Activated T-helper 2 cell treated with anti-CD3 and anti-CD28 coated beads, Interferon-gamma antibody, Interleukin-2, Interleukin-4, amounts not matched to agents 10 μg/mL and 5 μg/mL and 100 μg/mL, durations not matched to agents 14 hours and 24 hours and 36 hours (primary cell): ENCODE results near the gene CHST8. TPM values are rescaled to one million over a fixed set of nuclear protein-coding genes. Genes with fewer than 3 reads are reported as not detected.
"Not testable (repeated sequence)": the region's sequence is repeated elsewhere in the genome, so short reads cannot be mapped to it uniquely, and the experiment has no call there.

ENCODE experiments used
- DNase-seq: peaks from one replicate; pipeline ENCODE4 v3.0.0; 2021; ENCODE audit warnings: low spot score
- H3K27ac Mint-ChIP-seq: one replicate; pipeline ENCODE4 v1.8.0; 2021; ENCODE audit warnings: mixed read lengths
- H3K27me3 Mint-ChIP-seq: one replicate; pipeline ENCODE4 v1.8.0; 2021; ENCODE audit warnings: low read depth, mixed read lengths
- H3K36me3 Mint-ChIP-seq: one replicate; pipeline ENCODE4 v1.8.0; 2021; ENCODE audit warnings: low read depth, mixed read lengths
- H3K4me1 Mint-ChIP-seq: one replicate; pipeline ENCODE4 v1.8.0; 2021; ENCODE audit warnings: low read depth, mixed read lengths
- H3K4me3 Mint-ChIP-seq: one replicate; pipeline ENCODE4 v1.8.0; 2021; ENCODE audit warnings: low read depth, mild to moderate bottlenecking, moderate library complexity, mixed read lengths
- H3K9me3 Mint-ChIP-seq: one replicate; pipeline ENCODE4 v1.8.0; 2021; ENCODE audit warnings: mixed read lengths
- intact Hi-C: fragments of 100-400 bp; cut with micrococcal nuclease; formaldehyde crosslinking; loops from one replicate; pipeline ENCODE4 v1.15.1; 2023
- total RNA-seq: library from RNA; stranded (reverse); gene quantifications from 2 replicates; pipeline ENCODE4 v1.2.3, GENCODE V29; 2022

Gene CHST8
- total RNA-seq, 1 donor from 2014 or later: not detected

DNA sequence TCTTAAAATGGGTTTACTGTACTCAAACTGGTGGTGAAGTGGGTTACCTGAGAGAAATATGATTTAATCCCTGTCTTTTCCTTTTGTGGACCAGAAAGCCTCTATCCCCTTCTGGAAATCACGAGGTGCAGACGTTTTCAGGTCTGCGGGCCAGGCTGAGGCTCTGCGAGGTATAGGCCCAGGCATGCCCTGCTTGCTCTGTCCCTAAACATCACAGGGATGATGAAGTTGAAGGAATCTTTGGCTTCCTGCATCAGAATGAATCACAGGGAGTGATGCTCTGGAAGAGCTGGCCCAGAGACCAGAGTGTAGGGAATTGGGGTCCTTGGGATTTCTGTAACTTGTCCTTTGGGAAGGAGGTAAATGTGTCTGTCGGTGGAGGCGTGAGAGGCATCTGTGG lies 18.4 kb upstream of the CHST8 start:
- Mint-ChIP-seq H3K27me3 (no peaks in the 10 kb centered on the region), H3K4me1 (no peaks in the 10 kb centered on the region), H3K4me3 (no peak overlapping the region), H3K36me3 (no peaks in the 10 kb centered on the region), H3K9me3 (peaks cover 34% of the 10 kb centered on the region), H3K27ac (no peak overlapping the region)
- intact Hi-C loops: no loop called here
- no peak for DNase-seq

DNA sequence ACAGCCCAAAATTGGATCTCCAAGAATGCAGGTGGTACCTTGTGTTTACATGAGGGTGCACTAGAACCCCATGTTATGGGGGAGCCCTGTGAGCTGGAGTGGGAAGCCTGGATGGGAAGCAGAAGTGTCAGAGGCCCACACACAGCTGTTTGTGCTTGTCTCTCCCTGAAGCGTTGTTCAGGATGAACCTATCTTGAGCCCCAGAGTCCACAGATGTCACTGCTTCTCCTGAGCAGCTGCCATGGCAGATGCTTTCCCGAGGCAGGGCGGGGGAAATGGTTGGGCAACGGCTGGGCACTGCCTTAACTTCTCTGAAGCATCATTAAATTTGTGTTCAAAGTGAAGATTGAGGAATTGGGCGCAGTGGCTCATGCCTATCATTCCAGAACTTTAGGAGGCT lies 17.1 kb upstream of the CHST8 start:
- intact Hi-C loops: no loop called here
- Mint-ChIP-seq H3K4me3 (no peak overlapping the region), H3K4me1 (no peaks in the 10 kb centered on the region), H3K27me3 (no peaks in the 10 kb centered on the region), H3K27ac (no peak overlapping the region), H3K9me3 (peaks cover 34% of the 10 kb centered on the region), H3K36me3 (no peaks in the 10 kb centered on the region)
- no peak for DNase-seq

DNA sequence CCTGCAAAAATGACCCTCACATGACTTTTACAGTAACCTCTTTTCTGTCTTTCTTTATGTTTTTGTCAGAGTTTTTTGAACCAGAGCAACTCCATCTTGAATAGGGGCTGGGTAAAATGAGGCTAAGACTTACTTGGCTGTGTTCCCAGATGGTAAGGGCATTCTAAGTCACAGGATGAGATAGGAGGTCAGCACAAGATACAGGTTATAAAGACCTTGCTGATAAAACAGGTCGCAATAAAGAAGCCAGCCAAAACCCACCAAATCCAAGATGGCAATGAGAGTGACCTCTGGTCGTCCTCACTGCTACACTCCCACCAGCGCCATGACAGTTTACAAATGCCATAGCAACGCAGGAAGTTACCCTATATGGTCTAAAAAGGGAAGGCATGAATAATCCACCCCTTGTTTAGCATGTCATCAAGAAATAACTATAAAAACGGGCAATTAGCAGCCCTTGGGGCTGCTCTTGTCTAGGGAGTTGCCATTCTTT lies 15.9 kb upstream of the CHST8 start:
- H3K27me3 Mint-ChIP-seq, H3K36me3 Mint-ChIP-seq, DNase-seq, H3K4me3 Mint-ChIP-seq, intact Hi-C loops, H3K4me1 Mint-ChIP-seq, H3K27ac Mint-ChIP-seq: not testable (repeated sequence)
- peaks cover 35% of the 10 kb centered on the region for H3K9me3 Mint-ChIP-seq

DNA sequence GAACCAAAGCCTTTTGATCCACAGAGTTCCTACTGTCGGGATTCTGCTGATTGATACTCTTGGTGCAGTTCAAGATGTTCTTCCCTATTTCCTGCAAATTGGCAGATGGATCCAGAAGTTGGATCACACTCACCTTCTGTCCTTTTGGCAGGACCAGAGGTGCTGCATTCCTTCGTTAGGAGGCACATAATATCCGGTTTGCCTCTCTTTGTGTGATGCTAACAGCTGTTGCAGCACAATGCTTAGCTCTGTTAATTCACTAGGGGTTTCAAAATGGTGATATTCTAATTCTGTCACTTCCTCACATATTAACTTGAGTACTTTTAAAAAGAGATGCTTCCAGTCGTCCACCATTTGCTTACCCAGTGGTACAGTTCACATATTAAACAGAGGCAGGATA lies 15.2 kb upstream of the CHST8 start:
- intact Hi-C loops: no loop called here
- H3K27ac Mint-ChIP-seq: no peak overlapping the region
- no peak for DNase-seq
- H3K4me1 Mint-ChIP-seq: no peaks in the 10 kb centered on the region
- peaks cover 29% of the 10 kb centered on the region for H3K9me3 Mint-ChIP-seq
- no peaks in the 10 kb centered on the region for H3K36me3 Mint-ChIP-seq
- no peaks in the 10 kb centered on the region for H3K27me3 Mint-ChIP-seq
- no peak overlapping the region for H3K4me3 Mint-ChIP-seq

DNA sequence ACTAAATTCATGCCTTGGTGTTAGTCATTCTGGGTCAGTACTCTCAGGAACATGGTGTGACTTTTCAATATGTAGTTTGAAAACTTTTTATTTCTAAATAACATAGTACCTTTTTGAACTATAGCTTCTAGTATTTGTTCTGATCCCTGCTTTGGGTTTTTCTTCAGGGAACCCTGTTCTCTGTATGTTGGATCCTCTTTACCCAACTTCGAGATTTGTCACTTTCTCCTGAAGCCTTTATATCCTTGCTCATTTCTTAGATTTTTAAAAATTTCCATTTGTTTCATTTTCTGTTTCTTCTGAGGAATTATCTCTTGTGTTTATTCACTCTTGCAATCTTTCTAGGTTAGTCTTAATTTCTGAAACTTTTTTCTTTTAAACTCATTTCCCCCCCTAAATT lies 12.4 kb upstream of the CHST8 start:
- Mint-ChIP-seq H3K4me1 (no peaks in the 10 kb centered on the region), H3K4me3 (no peak overlapping the region), H3K27me3 (no peaks in the 10 kb centered on the region), H3K36me3 (no peaks in the 10 kb centered on the region), H3K9me3 (peaks cover 5% of the 10 kb centered on the region), H3K27ac (no peak overlapping the region)
- intact Hi-C loops: no loop called here
- no peak for DNase-seq

DNA sequence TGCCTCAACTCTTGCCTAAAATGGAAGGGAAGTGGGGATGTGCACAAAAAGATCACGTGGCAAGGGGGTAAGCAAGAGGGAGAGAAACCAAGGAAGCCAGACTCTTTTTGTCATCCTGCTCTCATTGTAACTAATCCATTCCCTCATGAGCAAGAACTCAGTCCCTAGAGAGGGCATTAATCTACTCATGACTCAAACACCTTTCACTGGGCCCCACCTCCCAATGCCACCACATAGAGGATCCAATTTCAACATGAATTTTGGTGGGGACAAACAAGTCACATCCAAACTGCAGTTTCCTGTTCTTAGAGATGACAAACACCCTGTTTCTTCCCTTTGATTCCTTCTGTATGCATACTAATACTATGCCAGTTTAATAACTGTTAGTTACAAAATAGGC lies 11.2 kb upstream of the CHST8 start:
- Mint-ChIP-seq H3K27me3 (no peaks in the 10 kb centered on the region), H3K4me3 (no peak overlapping the region), H3K4me1 (no peaks in the 10 kb centered on the region), H3K36me3 (no peaks in the 10 kb centered on the region), H3K27ac (no peak overlapping the region), H3K9me3 (peaks cover 4% of the 10 kb centered on the region)
- intact Hi-C loops: no loop called here
- DNase-seq: no peak

DNA sequence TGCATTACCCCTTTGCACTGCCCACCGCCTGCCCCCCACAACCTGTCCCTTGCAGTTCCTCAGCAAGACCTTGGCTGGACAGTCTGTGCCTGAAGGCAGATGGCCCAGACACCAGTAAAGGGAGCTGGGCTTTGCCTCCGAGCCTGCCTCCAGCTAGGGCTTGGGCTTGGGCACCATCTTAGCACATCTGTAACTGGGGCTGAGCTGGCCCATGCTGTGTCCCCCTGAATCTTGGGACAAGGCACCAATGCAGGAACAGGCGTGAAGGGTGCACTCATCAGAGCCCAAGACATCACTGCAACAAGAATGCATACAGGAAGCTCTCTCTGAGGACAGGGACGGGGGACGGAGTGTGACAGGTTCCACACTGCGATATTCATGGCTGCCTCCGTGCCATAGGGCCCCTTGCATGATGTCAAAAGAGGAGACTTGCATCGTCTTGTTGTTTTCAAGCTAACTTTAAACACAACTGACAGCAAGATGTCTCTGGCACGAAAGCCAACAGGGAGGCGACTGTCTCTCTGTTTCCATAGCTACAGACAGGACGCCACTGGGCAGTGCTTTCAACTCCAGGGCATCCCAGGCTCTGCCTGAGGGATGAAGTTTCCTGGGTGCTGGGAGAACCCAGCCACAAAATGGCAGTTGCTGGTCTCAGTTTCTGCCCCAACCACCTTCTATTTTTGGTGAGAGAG lies 8.7 kb upstream of the CHST8 start:
- Mint-ChIP-seq H3K4me3 (no peak overlapping the region), H3K27ac (no peak overlapping the region), H3K4me1 (no peaks in the 10 kb centered on the region), H3K27me3 (no peaks in the 10 kb centered on the region), H3K9me3 (peaks cover 4% of the 10 kb centered on the region), H3K36me3 (no peaks in the 10 kb centered on the region)
- DNase-seq: no peak
- intact Hi-C loops: no loop called here

DNA sequence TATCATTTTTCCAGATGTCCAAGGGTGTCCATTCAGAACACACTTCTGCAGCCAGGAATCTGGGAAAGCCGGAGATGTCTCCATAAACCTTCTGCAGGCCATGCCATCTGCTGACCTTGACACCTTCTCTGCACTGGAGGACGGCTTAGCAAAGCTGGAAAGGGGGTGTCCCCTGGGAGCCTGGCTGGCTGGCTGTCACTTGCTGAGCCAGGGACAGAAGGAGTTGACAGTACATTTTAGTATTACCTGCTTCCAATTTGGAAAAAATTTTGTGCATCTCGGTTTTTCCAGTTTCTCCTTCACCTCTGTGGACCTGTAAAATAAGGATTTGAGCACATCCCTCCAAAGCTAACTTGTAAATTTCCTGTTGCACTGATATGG lies 8.1 kb upstream of the CHST8 start:
- H3K36me3 Mint-ChIP-seq: no peaks in the 10 kb centered on the region
- intact Hi-C loops: no loop called here
- DNase-seq: no peak
- H3K27me3 Mint-ChIP-seq: no peaks in the 10 kb centered on the region
- peaks cover 4% of the 10 kb centered on the region for H3K9me3 Mint-ChIP-seq
- no peak overlapping the region for H3K4me3 Mint-ChIP-seq
- no peak overlapping the region for H3K27ac Mint-ChIP-seq
- H3K4me1 Mint-ChIP-seq: no peaks in the 10 kb centered on the region

DNA sequence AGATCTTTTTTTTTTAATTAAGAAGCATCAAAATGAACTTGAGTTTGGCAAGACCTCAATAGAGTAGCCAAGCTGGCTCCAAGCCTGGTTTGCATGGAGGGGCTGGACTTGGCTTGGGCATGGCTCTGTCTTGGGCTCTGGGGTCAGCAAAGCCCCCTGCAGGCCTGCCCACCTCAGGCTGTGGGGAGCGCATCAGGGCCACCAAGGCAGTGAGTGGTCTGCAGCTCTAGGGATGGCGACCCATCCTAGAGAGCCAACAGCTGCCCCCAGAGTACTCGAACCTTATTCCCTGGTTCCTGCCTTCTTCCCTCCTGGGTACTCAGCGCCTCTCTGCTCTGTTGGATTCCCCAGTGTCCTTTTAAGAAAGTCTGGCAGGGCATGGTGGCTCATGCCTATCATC lies 5.4 kb upstream of the CHST8 start:
- Mint-ChIP-seq H3K4me3 (no peak overlapping the region), H3K9me3 (no peaks in the 10 kb centered on the region), H3K36me3 (no peaks in the 10 kb centered on the region), H3K27me3 (peaks cover 8% of the 10 kb centered on the region), H3K4me1 (no peaks in the 10 kb centered on the region), H3K27ac (no peak overlapping the region)
- intact Hi-C loops: no loop called here
- no peak for DNase-seq

DNA sequence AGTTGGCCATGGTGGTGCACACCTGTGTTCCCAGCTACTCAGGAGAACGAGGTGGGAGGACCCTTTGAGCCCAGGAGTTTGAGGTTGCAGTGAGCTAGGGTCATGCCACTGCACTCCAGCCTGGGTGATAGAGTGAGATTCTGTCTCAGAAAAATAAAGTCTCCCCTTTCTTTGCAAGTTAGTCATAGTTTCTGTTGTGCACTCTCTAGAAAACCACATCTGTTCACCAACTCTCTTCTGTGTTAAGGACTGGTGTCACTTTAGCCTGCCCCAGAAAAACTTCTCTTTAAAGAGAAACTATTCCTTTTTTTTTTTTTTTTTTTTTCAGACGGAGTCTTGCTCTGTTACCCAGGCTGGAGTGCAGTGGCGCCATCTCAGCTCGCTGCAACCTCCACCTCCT lies 4.9 kb upstream of the CHST8 start:
- Mint-ChIP-seq H3K27me3 (peaks cover 8% of the 10 kb centered on the region), H3K4me3 (no peak overlapping the region), H3K27ac (no peak overlapping the region), H3K4me1 (no peaks in the 10 kb centered on the region), H3K36me3 (no peaks in the 10 kb centered on the region), H3K9me3 (no peaks in the 10 kb centered on the region)
- intact Hi-C loops: no loop called here
- DNase-seq: no peak

DNA sequence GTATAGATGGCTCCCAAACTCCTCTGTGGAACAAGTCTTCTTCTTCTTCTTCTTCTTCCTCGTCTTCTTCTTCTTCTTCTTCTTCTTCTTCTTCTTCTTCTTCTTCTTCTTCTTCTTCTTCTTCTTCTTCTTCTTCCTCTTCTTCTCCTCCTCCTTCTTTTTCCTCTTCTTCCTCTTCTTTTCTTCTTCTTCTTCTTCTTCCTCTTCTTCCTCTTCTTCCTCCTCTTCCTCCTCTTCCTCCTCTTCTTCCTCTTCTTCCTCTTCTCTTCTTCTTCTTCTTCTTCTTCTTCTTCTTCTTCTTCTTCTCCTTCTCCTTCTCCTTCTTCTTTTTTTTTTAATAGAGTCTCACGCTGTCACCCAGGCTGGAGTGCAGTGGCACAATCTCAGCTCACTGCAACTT lies 3.4 kb upstream of the CHST8 start:
- intact Hi-C loops, H3K36me3 Mint-ChIP-seq, H3K9me3 Mint-ChIP-seq, H3K27ac Mint-ChIP-seq, H3K4me1 Mint-ChIP-seq, H3K4me3 Mint-ChIP-seq, DNase-seq: not testable (repeated sequence)
- H3K27me3 Mint-ChIP-seq: peaks cover 14% of the 10 kb centered on the region

DNA sequence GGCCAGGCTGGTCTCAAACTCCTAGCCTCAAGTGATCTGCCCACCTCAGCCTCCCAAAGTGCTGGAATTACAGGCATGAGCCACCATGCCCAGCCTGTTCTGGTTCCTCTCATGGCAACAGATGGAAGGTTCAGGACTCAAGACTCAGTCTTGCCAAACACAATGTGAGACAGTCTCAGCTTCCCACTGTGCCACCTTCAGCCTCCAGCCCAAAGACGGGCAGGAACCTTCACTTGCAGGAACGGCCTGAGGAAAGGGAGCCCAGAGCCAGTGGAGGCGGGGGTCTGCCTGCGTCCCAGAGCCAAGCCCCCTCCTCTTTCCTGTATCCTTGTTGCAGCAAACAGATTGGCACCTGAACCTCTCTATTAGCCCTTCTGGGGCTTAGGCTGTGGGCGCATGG lies 2.9 kb upstream of the CHST8 start:
- no peak overlapping the region for H3K27ac Mint-ChIP-seq
- intact Hi-C loops: no loop called here
- no peaks in the 10 kb centered on the region for H3K4me1 Mint-ChIP-seq
- no peak for DNase-seq
- no peaks in the 10 kb centered on the region for H3K9me3 Mint-ChIP-seq
- H3K4me3 Mint-ChIP-seq: no peak overlapping the region
- H3K27me3 Mint-ChIP-seq: peaks cover 20% of the 10 kb centered on the region
- H3K36me3 Mint-ChIP-seq: no peaks in the 10 kb centered on the region

DNA sequence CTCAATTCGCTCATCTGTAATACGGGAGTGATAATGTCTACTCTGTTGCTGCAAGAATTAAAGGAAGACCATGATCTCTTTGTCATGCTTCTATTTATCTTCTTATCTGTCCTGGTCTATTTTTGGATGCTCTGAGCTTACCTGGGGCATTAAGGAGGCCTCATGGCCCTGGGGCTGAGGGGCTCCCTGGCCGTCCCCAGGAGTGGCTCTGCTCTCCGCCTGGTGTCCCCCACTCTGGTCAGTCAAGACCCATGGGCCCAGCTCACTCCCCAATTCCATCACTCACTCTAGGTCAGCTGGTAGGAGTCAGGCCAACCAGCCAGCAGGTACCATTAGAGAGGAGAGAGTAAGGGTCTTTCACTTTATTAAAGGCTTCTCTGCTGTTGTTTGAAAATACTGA lies 1.1 kb upstream of the CHST8 start:
- Mint-ChIP-seq H3K4me1 (no peaks in the 10 kb centered on the region), H3K36me3 (no peaks in the 10 kb centered on the region), H3K9me3 (no peaks in the 10 kb centered on the region), H3K27me3 (peaks cover 29% of the 10 kb centered on the region), H3K4me3 (no peak overlapping the region), H3K27ac (no peak overlapping the region)
- no peak for DNase-seq
- intact Hi-C loops: no loop called here
